NCI-H82 (cell line): ENCODE results near the gene HCAR3.

Experiments
- DNase-seq: peaks from one replicate; lab custom pipeline; 2025; lab: John Stamatoyannopoulos, UW

HCAR3 gene

DNA sequence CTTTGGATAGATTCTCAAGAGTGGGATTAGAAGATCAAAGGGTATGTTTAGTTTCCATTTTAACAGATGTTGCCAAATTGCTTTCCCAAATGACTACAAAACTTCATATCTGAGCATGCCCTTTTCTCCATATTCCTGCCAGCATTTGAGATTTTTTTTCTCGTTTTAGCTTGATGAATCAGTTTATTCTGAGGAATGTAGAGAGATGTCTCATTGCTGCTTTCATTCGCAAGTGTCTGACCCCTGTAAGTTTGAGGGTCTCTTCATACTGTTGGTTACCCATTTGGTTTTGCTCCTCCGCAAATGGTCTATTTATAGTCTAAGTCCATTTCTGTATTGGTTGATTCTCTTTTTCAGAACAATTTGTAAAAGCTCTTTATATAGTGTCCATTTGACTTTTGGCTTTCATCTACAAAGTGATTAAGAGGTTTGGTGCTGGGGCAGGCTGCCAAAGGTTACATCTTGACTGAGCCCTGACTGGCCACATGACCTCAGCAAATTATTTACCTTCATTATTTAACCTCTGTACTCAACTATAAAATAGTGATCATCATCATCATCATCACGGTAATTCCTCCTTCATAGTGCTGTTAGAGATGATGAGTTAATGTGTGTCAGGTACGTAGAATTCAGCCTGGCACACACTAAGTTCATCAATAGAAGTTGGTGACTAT lies 47.1 kb downstream of the HCAR3 start:
- no peak for DNase-seq

DNA sequence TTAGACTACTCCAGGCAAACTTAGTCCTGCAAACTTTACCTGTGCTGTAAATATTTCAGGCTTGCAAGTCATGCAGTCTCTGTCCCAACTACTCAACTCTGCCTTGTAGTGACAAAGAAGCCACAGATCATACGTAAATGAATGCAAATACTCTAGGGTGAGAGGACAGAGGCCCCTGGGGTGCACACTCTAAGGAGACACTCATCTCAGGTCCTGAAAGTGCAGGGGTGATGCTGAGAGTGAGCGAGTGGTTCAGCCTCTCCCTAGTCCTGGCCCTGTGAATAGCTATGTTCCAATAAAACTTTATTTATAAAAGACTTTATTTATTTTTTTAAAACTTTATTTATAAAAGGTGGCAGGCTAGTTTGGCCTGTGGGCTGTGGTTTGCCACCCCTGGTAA lies 48.3 kb downstream of the HCAR3 start:
- DNase-seq: no peak

DNA sequence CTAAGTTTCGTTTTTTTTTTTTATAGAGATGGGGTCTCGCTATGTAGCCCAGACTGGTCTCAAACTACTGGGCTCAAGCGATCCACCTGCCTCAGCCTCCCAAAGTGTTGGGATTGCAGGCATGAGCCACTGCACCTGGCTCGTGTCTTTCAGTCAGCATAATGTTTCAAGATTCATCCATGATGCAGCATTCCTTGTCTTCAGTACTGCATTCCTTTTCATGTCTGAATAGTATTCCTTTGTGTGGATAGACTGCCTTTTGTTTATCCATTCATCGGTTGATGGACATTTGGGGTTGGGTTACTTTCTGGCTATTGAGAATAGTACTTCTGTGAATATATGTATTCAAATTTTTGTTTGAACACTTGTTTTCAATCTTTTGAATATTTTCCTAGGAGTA lies 50.9 kb downstream of the HCAR3 start:
- no peak for DNase-seq

DNA sequence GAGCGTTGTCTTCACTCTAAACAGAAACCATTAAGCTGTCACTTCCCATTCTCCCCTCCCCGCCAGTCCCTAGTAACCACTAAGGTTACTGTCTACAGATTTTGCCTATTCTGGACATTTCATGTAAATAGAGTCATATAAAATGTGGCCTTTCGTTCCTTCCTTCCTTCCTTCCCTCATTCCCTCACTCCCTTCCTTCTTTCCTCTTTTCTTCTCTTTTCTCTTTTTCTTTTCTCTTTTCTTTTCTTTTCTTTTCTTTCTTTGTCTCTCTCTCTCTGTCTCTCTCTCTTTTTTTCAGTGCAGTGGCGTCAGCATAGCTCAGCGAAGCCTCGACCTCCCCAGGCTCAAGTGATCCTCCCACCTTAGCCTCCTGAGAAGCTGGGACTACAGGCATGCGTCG lies 51.3 kb downstream of the HCAR3 start:
- DNase-seq: no peak
